ENCODE results near the gene FHIT.

GRCh38 chr3:60095516-60095915, 1155.7 kb downstream of the FHIT start:
- TF ChIP-seq EZH2phosphoT487 (IDR thresholded peaks at IDR 0.05; ENCODE audit: borderline replicate concordance, low read length), result no peak
- no peak for TF ChIP-seq CTCF (conservative IDR thresholded peaks at IDR 0.05; ENCODE audit: low read depth, low read length)

All from PC-3 (cell line).